Common myeloid progenitor, CD34-positive (primary cell): ENCODE data around the gene ZFAND3.
A peak's percentile ranks its signal among the peaks of the same experiment; 100 is the strongest.

ENCODE experiments used
- CTCF ChIA-PET: fragments of 350-600 bp; sonication (Branson Sonifier 250); formaldehyde crosslinking; loops from one replicate; lab custom pipeline; 2021; ENCODE audit warnings: antibody characterized with exemption; lab: Charles Lee
- POLR2A ChIA-PET: fragments of 350-600 bp; sonication (Branson Sonifier 250); formaldehyde crosslinking; loops from one replicate; lab custom pipeline; 2021; ENCODE audit warnings: antibody characterized with exemption; lab: Charles Lee
- DNase-seq, 3 donors: peaks; one replicate each; pipeline versions ENCODE4 v3.0.0 to v3.0.0-alpha.2; 2013
- H3K27ac ChIP-seq, 2 experiments: 1 replicate in 1 of 2; 2 replicates in 1 of 2; pipeline ENCODE4 v1.7.0; 2013; ENCODE audit warnings: inconsistent platforms in 2 of 2, low read length in 2 of 2, mild to moderate bottlenecking in 2 of 2, low read depth in 1 of 2, moderate library complexity in 1 of 2; ENCODE audit not compliant: severe bottlenecking in 2 of 2, insufficient read depth in 1 of 2, poor library complexity in 1 of 2
- H3K27me3 ChIP-seq, 5 experiments: replicated peaks in 2 of 5; 1 replicate in 3 of 5; 2 replicates in 2 of 5; pipeline versions ENCODE4 v1.6.1 to v1.7.0; 2013; ENCODE audit warnings: low read length in 4 of 5, mild to moderate bottlenecking in 2 of 5, moderate library complexity in 2 of 5, inconsistent platforms in 1 of 5; ENCODE audit not compliant: insufficient read depth in 5 of 5, control insufficient read depth in 4 of 5
- H3K36me3 ChIP-seq, 4 experiments: 1 replicate in 2 of 4; 2 replicates in 2 of 4; pipeline versions ENCODE4 v1.6.1 to v1.7.0; 2013; ENCODE audit warnings: low read length in 3 of 4, control low read depth in 1 of 4, mild to moderate bottlenecking in 1 of 4; ENCODE audit not compliant: control insufficient read depth in 4 of 4, insufficient read depth in 4 of 4
- H3K4me1 ChIP-seq, 4 experiments: 1 replicate in 3 of 4; 2 replicates in 1 of 4; pipeline versions ENCODE4 v1.6.1 to v1.7.1; 2013; ENCODE audit warnings: low read length in 3 of 4, mild to moderate bottlenecking in 3 of 4, control low read depth in 1 of 4, inconsistent platforms in 1 of 4, moderate library complexity in 1 of 4; ENCODE audit not compliant: control insufficient read depth in 4 of 4, insufficient read depth in 4 of 4; ENCODE audit errors: control extremely low read depth in 1 of 4
- H3K4me3 ChIP-seq, 7 experiments: 1 replicate in 4 of 7; 2 replicates in 3 of 7; pipeline versions ENCODE4 v1.5.1 to v1.7.0; 2013; ENCODE audit warnings: mild to moderate bottlenecking in 7 of 7, low read length in 6 of 7, moderate library complexity in 6 of 7, inconsistent platforms in 2 of 7, low read depth in 2 of 7, control low read depth in 1 of 7; ENCODE audit not compliant: insufficient read depth in 4 of 7, control insufficient read depth in 1 of 7; ENCODE audit errors: extremely low read depth in 1 of 7
- H3K9me3 ChIP-seq, 5 experiments: 1 replicate in 4 of 5; 2 replicates in 1 of 5; pipeline versions ENCODE4 v1.6.1 to v1.7.1; 2013; ENCODE audit warnings: low read length in 4 of 5, mild to moderate bottlenecking in 2 of 5, inconsistent platforms in 1 of 5, low read depth in 1 of 5, moderate library complexity in 1 of 5; ENCODE audit not compliant: control insufficient read depth in 4 of 5, insufficient read depth in 2 of 5; ENCODE audit errors: control extremely low read depth in 1 of 5
- WGBS: methylation state at CpG from one replicate; pipeline ENCODE4 v1.1.5; 2013; ENCODE audit not compliant: insufficient coverage; 5-methylcytosine and 5-hydroxymethylcytosine counted together

Gene ZFAND3

GRCh38 chr6:38100380-38100779 lies 280.9 kb downstream of the ZFAND3 start:
- 93% methylated on average over 1 of the region's 1 CpG for WGBS
- Histone ChIP-seq H3K27ac (no peak overlapping the region), H3K4me1 (no peaks in the 10 kb centered on the region), H3K36me3 (peaks cover 0 to 4% (median under 1%) of the 10 kb centered on the region in 4 experiments), H3K27me3 (no peaks in the 10 kb centered on the region), H3K9me3 (no peaks in the 10 kb centered on the region), H3K4me3 (no peak overlapping the region)
- DNase-seq: no peak
- ChIA-PET POLR2A (interaction anchor here (0.6 kb wide), 1 partner anchor 151 kb away, joined by 6 read pairs; no protein-coding TSS in a partner anchor), CTCF (interaction anchor here (1.1 kb wide), 1 partner anchor 45 kb away, joined by 3 read pairs; no protein-coding TSS in a partner anchor)

- CTCF ChIA-PET: no interaction called here
- no CpG with 5 or more reads among the region's 3 CpGs for WGBS
- peak overlapping the region in 1 of 2 experiments; percentile 4 for H3K27ac ChIP-seq
Observed at GRCh38 chr6:38103921-38104320, 284.4 kb downstream of the ZFAND3 start.

GRCh38 chr6:38105066-38105465 lies 285.5 kb downstream of the ZFAND3 start:
- Histone ChIP-seq H3K4me3 (no peak overlapping the region), H3K36me3 (peaks cover 3 to 10% (median 5%) of the 10 kb centered on the region in 4 experiments), H3K4me1 (no peaks in the 10 kb centered on the region), H3K27ac (no peak overlapping the region), H3K27me3 (no peaks in the 10 kb centered on the region), H3K9me3 (no peaks in the 10 kb centered on the region)
- 100% methylated on average over 3 of the region's 3 CpGs for WGBS
- no peak for DNase-seq
- ChIA-PET CTCF (no interaction called here), POLR2A (no interaction called here)

More at GRCh38 chr6:38103921-38104320, 284.4 kb downstream of the ZFAND3 start:
- Histone ChIP-seq H3K36me3 (peaks cover 3 to 7% (median 5%) of the 10 kb centered on the region in 4 experiments), H3K4me3 (no peak overlapping the region), H3K4me1 (no peaks in the 10 kb centered on the region), H3K27me3 (no peaks in the 10 kb centered on the region), H3K9me3 (no peaks in the 10 kb centered on the region)
- POLR2A ChIA-PET: no interaction called here
- DNase-seq: peak in 1 of 3 donors; percentile 7

- H3K4me1 ChIP-seq: peaks cover 0 to 6% (median 2%) of the 10 kb centered on the region in 4 experiments
- H3K9me3 ChIP-seq: no peaks in the 10 kb centered on the region
- CTCF ChIA-PET: no interaction called here
- POLR2A ChIA-PET: no interaction called here
- H3K4me3 ChIP-seq: no peak overlapping the region
- H3K27me3 ChIP-seq: no peaks in the 10 kb centered on the region
- H3K36me3 ChIP-seq: peaks cover 3 to 6% (median 5%) of the 10 kb centered on the region in 4 experiments
- H3K27ac ChIP-seq: no peak overlapping the region
- WGBS: no CpG with 5 or more reads among the region's 1 CpG
- no peak for DNase-seq
Observed at GRCh38 chr6:38107073-38107472, 287.5 kb downstream of the ZFAND3 start.

GRCh38 chr6:38110481-38110971 lies 291.0 kb downstream of the ZFAND3 start:
- Histone ChIP-seq H3K4me1 (peaks cover 0 to 6% (median 2%) of the 10 kb centered on the region in 4 experiments), H3K9me3 (no peaks in the 10 kb centered on the region), H3K4me3 (no peak overlapping the region), H3K27ac (no peak overlapping the region), H3K27me3 (no peaks in the 10 kb centered on the region), H3K36me3 (peaks cover 3 to 8% (median 5%) of the 10 kb centered on the region in 4 experiments)
- ChIA-PET CTCF (no interaction called here), POLR2A (no interaction called here)
- DNase-seq: peak in 2 of 3 donors; percentile 32 to 50
- WGBS: 48% methylated on average over 5 of the region's 8 CpGs

- no peak for DNase-seq
- Histone ChIP-seq H3K9me3 (no peaks in the 10 kb centered on the region), H3K4me1 (peaks cover 0 to 6% (median 3%) of the 10 kb centered on the region in 4 experiments), H3K27me3 (no peaks in the 10 kb centered on the region), H3K4me3 (no peak overlapping the region), H3K36me3 (peaks cover 3 to 7% (median 7%) of the 10 kb centered on the region in 4 experiments), H3K27ac (no peak overlapping the region)
- ChIA-PET POLR2A (no interaction called here), CTCF (interaction anchor here (1.5 kb wide), 1 partner anchor 10 kb away, joined by 3 read pairs; no protein-coding TSS in a partner anchor)
- no CpG with 5 or more reads among the region's 5 CpGs for WGBS
Observed at GRCh38 chr6:38112181-38112580, 292.7 kb downstream of the ZFAND3 start.

- Histone ChIP-seq H3K27me3 (no peaks in the 10 kb centered on the region), H3K4me3 (no peak overlapping the region), H3K27ac (no peak overlapping the region), H3K9me3 (no peaks in the 10 kb centered on the region), H3K4me1 (peaks cover 0 to 8% (median 4%) of the 10 kb centered on the region in 4 experiments), H3K36me3 (peaks cover 3 to 15% (median 8%) of the 10 kb centered on the region in 4 experiments)
- WGBS: 100% methylated on average over 2 of the region's 4 CpGs
- POLR2A ChIA-PET: no interaction called here
- CTCF ChIA-PET: no interaction called here
- DNase-seq: no peak
Observed at GRCh38 chr6:38113825-38114576, 294.5 kb downstream of the ZFAND3 start.
